HCT116 (cell line): Measurements from ENCODE around the gene MED19. TPM values are rescaled to one million over a fixed set of nuclear protein-coding genes. Genes with fewer than 3 reads are reported as not detected.

ENCODE experiments used
- ATAC-seq: fragments of 200-7000 bp; cut with Tn5 transposase; 2 replicates; pipeline ENCODE4 v1.9.1; 2020; ENCODE audit warnings: mild to moderate bottlenecking, moderate library complexity
- BruUV-seq: library from RNA; stranded (reverse); fragments of 400-500 nt; replicated peaks from 2 replicates; lab custom pipeline; 2021; lab: Mats Ljungman, UMichigan
- CTCF ChIA-PET: fragments of 300-600 bp; sonication (Branson Sonifier 250); formaldehyde crosslinking; loops from one replicate; lab custom pipeline; 2021; ENCODE audit warnings: antibody characterized with exemption; lab: Charles Lee
- POLR2A ChIA-PET: fragments of 300-600, 350-600 bp; sonication (Branson Sonifier 250); formaldehyde crosslinking; loops from one replicate; lab custom pipeline; 2021; ENCODE audit warnings: antibody characterized with exemption; lab: Charles Lee
- RAD21 ChIA-PET, 2 experiments: fragments of 300-600 bp; sonication (Branson Sonifier 250); formaldehyde crosslinking; loops; one replicate each; lab custom pipeline; 2023; ENCODE audit warnings: low total read pairs in 2 of 2; ENCODE audit not compliant: uncharacterized antibody in 2 of 2, unreplicated experiment in 2 of 2, low non-redundant PET in 1 of 2; lab: Charles Lee
- DNase-seq: peaks from one replicate; pipeline ENCODE4 v3.0.0-alpha.2; 2010; ENCODE audit warnings: low read depth, low spot score
- H2AFZ ChIP-seq: fragments of 200-600 bp; shearing (Covaris generic), sonication (generic); 2 replicates; pipeline ENCODE4 v1.6.1; 2017; ENCODE audit warnings: low read depth, mixed run types, mixed read lengths, antibody characterized with exemption, low read length; ENCODE audit not compliant: poor library complexity, severe bottlenecking
- H3K27ac ChIP-seq: 2 replicates; pipeline ENCODE4 v1.5.1; 2012; ENCODE audit warnings: low read depth, low read length
- H3K27me3 ChIP-seq: fragments of 200-600 bp; sonication (generic); 2 replicates; pipeline ENCODE4 v1.6.1; 2016; ENCODE audit warnings: mixed run types, low read length, mixed read lengths; ENCODE audit not compliant: insufficient read depth
- H3K36me3 ChIP-seq, 2 experiments: fragments of 200-500 bp in 1 of 2; fragments of 200-600 bp in 1 of 2; sonication (Bioruptor generic) in 1 of 2; sonication (generic) in 1 of 2; 2 replicates each; pipeline versions ENCODE4 v1.5.1 to v1.6.1; 2014 to 2016; ENCODE audit warnings: low read length in 2 of 2, inconsistent platforms in 1 of 2, mixed read lengths in 1 of 2, mixed run types in 1 of 2; ENCODE audit not compliant: insufficient read depth in 2 of 2, control insufficient read depth in 1 of 2
- H3K4me1 ChIP-seq, 2 experiments: fragments of 200-600 bp in 1 of 2; sonication (generic) in 1 of 2; 2 replicates each; pipeline versions ENCODE4 v1.5.1 to v1.6.1; 2012 to 2017; ENCODE audit warnings: low read length in 2 of 2, inconsistent platforms in 1 of 2, mild to moderate bottlenecking in 1 of 2, mixed read lengths in 1 of 2, mixed run types in 1 of 2, moderate library complexity in 1 of 2; ENCODE audit not compliant: insufficient read depth in 2 of 2, control insufficient read depth in 1 of 2
- H3K4me2 ChIP-seq: fragments of 200-600 bp; sonication (generic); 2 replicates; pipeline ENCODE4 v1.6.1; 2017; ENCODE audit warnings: mixed run types, low read length, mixed read lengths
- H3K4me3 ChIP-seq, 2 experiments: fragments of 200-600 bp in 1 of 2; sonication (generic) in 1 of 2; replicated peaks in 1 of 2; 2 replicates each; pipeline ENCODE4 v1.5.1; 2011 to 2016; ENCODE audit warnings: low read length in 2 of 2, control low read depth in 1 of 2, low read depth in 1 of 2, mild to moderate bottlenecking in 1 of 2, mixed read lengths in 1 of 2, mixed run types in 1 of 2
- H3K79me2 ChIP-seq: fragments of 200-600 bp; sonication (generic); 2 replicates; pipeline ENCODE4 v1.6.1; 2017; ENCODE audit warnings: mild to moderate bottlenecking, mixed run types, low read length, moderate library complexity, mixed read lengths; ENCODE audit not compliant: insufficient read depth
- H3K9ac ChIP-seq: fragments of 200-600 bp; sonication (generic); 2 replicates; pipeline ENCODE4 v1.6.1; 2016; ENCODE audit warnings: low read length, mixed read lengths
- H3K9me2 ChIP-seq: fragments of 200-600 bp; sonication (generic), shearing (Covaris generic); 2 replicates; pipeline ENCODE4 v1.6.1; 2017; ENCODE audit warnings: mixed run types, mild to moderate bottlenecking, moderate library complexity; ENCODE audit not compliant: insufficient read depth
- H3K9me3 ChIP-seq, 2 experiments: fragments of 200-500 bp in 1 of 2; fragments of 200-600 bp in 1 of 2; sonication (Bioruptor generic) in 1 of 2; sonication (generic) in 1 of 2; 2 replicates each; pipeline ENCODE4 v1.6.1; 2014 to 2017; ENCODE audit warnings: low read length in 2 of 2, mixed read lengths in 2 of 2, inconsistent platforms in 1 of 2, low read depth in 1 of 2, mild to moderate bottlenecking in 1 of 2, mixed run types in 1 of 2, moderate library complexity in 1 of 2; ENCODE audit not compliant: control insufficient read depth in 1 of 2, insufficient read depth in 1 of 2
- H4K20me1 ChIP-seq: fragments of 200-600 bp; sonication (generic), shearing (Covaris generic); 2 replicates; pipeline ENCODE4 v1.6.1; 2017; ENCODE audit warnings: mixed run types, mild to moderate bottlenecking, moderate library complexity; ENCODE audit not compliant: insufficient read depth
- CBX3 ChIP-seq: IDR thresholded peaks from 2 replicates; pipeline ENCODE4 v1.6.1; 2012; ENCODE audit warnings: low read depth
- CEBPB ChIP-seq: IDR thresholded peaks from 2 replicates; pipeline ENCODE4 v1.6.1; 2012; ENCODE audit warnings: low read depth
- EGR1 ChIP-seq: IDR thresholded peaks from 2 replicates; pipeline ENCODE4 v1.6.1; 2012; ENCODE audit warnings: low read depth
- EZH2 ChIP-seq: fragments of 200-600 bp; sonication (generic); IDR thresholded peaks from 2 replicates; pipeline ENCODE4 v1.6.1; 2017; ENCODE audit warnings: antibody characterized with exemption, mixed run types
- EZH2phosphoT487 ChIP-seq: fragments of 200-600 bp; IDR thresholded peaks from 2 replicates; pipeline ENCODE4 v1.6.1; 2018; ENCODE audit warnings: antibody characterized with exemption, borderline replicate concordance
- FOSL1 ChIP-seq: IDR thresholded peaks from 2 replicates; pipeline ENCODE4 v1.6.1; 2012; ENCODE audit warnings: low read depth
- JUND ChIP-seq: IDR thresholded peaks from 2 replicates; pipeline ENCODE4 v1.6.1; 2012
- POLR2A ChIP-seq: IDR thresholded peaks from 2 replicates; pipeline ENCODE4 v1.7.0; 2011; ENCODE audit warnings: borderline replicate concordance; ENCODE audit not compliant: insufficient read depth, insufficient read length; ENCODE audit errors: extremely low read depth
- POLR2AphosphoS5 ChIP-seq: IDR thresholded peaks from 2 replicates; pipeline ENCODE4 v1.6.1; 2011; ENCODE audit warnings: mild to moderate bottlenecking, low read depth, low read length, moderate library complexity
- RAD21 ChIP-seq: IDR thresholded peaks from 2 replicates; pipeline ENCODE4 v1.6.1; 2012; ENCODE audit warnings: low read depth, mild to moderate bottlenecking
- SIN3A ChIP-seq: IDR thresholded peaks from 2 replicates; pipeline ENCODE4 v1.6.1; 2012; ENCODE audit warnings: low read depth
- SP1 ChIP-seq: IDR thresholded peaks from 2 replicates; pipeline ENCODE4 v1.6.1; 2012; ENCODE audit warnings: low read depth
- SRF ChIP-seq: IDR thresholded peaks from 2 replicates; pipeline ENCODE4 v1.6.1; 2012; ENCODE audit warnings: low read depth
- TCF7L2 ChIP-seq: IDR thresholded peaks from 2 replicates; pipeline ENCODE4 v1.7.0; 2011; ENCODE audit warnings: borderline replicate concordance, inconsistent platforms; ENCODE audit not compliant: insufficient read depth, insufficient read length; ENCODE audit errors: extremely low read depth
- YY1 ChIP-seq: IDR thresholded peaks from 2 replicates; pipeline ENCODE4 v1.6.1; 2011; ENCODE audit warnings: low read length, low read depth, moderate library complexity, mild to moderate bottlenecking; ENCODE audit not compliant: insufficient replicate concordance; ENCODE audit errors: extremely low read depth
- ZFX ChIP-seq: fragments of 450-650 bp; IDR thresholded peaks from 2 replicates; pipeline ENCODE4 v1.6.1; 2017
- ZNF274 ChIP-seq: fragments of 200-500 bp; sonication (Bioruptor generic); IDR thresholded peaks from 2 replicates; pipeline ENCODE4 v1.6.1; 2014; ENCODE audit warnings: mild to moderate bottlenecking, low read depth, low read length, inconsistent platforms
- intact Hi-C: fragments of 100-400 bp; cut with micrococcal nuclease; formaldehyde crosslinking; loops from 2 replicates; pipeline ENCODE4 v1.10.0; 2022
- total RNA-seq: library from RNA; stranded (reverse); gene quantifications from one replicate; pipeline ENCODE4 v1.2.1, GENCODE V29; 2021; ENCODE audit not compliant: unreplicated experiment
- TF ChIP-seq, protein P1 (sequence below): IDR thresholded peaks from 2 replicates; pipeline ENCODE4 v1.6.1; 2012; ENCODE audit warnings: low read depth
- TF ChIP-seq, protein P2 (sequence below): IDR thresholded peaks from 2 replicates; pipeline ENCODE4 v1.6.1; 2012
- TF ChIP-seq, protein P3 (sequence below): IDR thresholded peaks from 2 replicates; pipeline ENCODE4 v1.6.1; 2011; ENCODE audit warnings: mild to moderate bottlenecking, low read length, moderate library complexity; ENCODE audit not compliant: insufficient replicate concordance; ENCODE audit errors: extremely low read depth

The MED19 gene
- total RNA-seq, 1 experiment from 2014 or later: 18.0 TPM

DNA sequence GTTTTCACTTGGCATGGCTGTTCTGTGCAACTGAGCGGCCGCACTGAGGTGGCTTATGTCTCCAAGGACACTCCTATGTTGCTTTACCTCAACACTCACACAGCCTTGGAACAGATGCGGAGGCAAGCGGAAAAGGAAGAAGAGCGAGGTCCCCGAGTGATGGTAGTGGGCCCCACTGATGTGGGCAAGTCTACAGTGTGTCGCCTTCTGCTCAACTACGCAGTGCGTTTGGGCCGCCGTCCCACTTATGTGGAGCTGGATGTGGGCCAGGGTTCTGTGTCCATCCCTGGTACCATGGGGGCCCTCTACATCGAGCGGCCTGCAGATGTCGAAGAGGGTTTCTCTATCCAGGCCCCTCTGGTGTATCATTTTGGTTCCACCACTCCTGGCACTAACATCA, 52.3 kb downstream of the MED19 start:
- no TSS peak for BruUV-seq
- Histone ChIP-seq H3K27me3 (no peaks in the 10 kb centered on the region), H3K9ac (no peak overlapping the region), H3K4me1 (peaks cover 7 to 11% of the 10 kb centered on the region in 2 experiments; a peak in 3 of 4 replicates), H3K9me3 (no peaks in the 10 kb centered on the region), H4K20me1 (no peaks in the 10 kb centered on the region), H2AFZ (no peak overlapping the region), H3K9me2 (no peaks in the 10 kb centered on the region), H3K4me2 (no peak overlapping the region), H3K36me3 (peaks cover 11 to 18% of the 10 kb centered on the region in 2 experiments; a peak in 3 of 4 replicates)
- intact Hi-C loops: loop anchor here (5.0 to 10.0 kb wide), 2 partner anchors 628 to 1895 kb away; no protein-coding TSS in a partner anchor
- CTCF ChIA-PET: no interaction called here
- POLR2A ChIA-PET: no interaction called here
- no peak for TF ChIP-seq SP1
- no peak for TF ChIP-seq EGR1
- TF ChIP-seq POLR2AphosphoS5: no peak
- no peak for TF ChIP-seq FOSL1
- no peak for TF ChIP-seq EZH2
- no peak for TF ChIP-seq CBX3
- TF ChIP-seq, protein P1, sequence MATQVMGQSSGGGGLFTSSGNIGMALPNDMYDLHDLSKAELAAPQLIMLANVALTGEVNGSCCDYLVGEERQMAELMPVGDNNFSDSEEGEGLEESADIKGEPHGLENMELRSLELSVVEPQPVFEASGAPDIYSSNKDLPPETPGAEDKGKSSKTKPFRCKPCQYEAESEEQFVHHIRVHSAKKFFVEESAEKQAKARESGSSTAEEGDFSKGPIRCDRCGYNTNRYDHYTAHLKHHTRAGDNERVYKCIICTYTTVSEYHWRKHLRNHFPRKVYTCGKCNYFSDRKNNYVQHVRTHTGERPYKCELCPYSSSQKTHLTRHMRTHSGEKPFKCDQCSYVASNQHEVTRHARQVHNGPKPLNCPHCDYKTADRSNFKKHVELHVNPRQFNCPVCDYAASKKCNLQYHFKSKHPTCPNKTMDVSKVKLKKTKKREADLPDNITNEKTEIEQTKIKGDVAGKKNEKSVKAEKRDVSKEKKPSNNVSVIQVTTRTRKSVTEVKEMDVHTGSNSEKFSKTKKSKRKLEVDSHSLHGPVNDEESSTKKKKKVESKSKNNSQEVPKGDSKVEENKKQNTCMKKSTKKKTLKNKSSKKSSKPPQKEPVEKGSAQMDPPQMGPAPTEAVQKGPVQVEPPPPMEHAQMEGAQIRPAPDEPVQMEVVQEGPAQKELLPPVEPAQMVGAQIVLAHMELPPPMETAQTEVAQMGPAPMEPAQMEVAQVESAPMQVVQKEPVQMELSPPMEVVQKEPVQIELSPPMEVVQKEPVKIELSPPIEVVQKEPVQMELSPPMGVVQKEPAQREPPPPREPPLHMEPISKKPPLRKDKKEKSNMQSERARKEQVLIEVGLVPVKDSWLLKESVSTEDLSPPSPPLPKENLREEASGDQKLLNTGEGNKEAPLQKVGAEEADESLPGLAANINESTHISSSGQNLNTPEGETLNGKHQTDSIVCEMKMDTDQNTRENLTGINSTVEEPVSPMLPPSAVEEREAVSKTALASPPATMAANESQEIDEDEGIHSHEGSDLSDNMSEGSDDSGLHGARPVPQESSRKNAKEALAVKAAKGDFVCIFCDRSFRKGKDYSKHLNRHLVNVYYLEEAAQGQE: no peak
- TF ChIP-seq, protein P2, sequence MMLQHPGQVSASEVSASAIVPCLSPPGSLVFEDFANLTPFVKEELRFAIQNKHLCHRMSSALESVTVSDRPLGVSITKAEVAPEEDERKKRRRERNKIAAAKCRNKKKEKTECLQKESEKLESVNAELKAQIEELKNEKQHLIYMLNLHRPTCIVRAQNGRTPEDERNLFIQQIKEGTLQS: no peak
- no peak for TF ChIP-seq CEBPB
- TF ChIP-seq SIN3A: no peak
- TF ChIP-seq, protein P3, sequence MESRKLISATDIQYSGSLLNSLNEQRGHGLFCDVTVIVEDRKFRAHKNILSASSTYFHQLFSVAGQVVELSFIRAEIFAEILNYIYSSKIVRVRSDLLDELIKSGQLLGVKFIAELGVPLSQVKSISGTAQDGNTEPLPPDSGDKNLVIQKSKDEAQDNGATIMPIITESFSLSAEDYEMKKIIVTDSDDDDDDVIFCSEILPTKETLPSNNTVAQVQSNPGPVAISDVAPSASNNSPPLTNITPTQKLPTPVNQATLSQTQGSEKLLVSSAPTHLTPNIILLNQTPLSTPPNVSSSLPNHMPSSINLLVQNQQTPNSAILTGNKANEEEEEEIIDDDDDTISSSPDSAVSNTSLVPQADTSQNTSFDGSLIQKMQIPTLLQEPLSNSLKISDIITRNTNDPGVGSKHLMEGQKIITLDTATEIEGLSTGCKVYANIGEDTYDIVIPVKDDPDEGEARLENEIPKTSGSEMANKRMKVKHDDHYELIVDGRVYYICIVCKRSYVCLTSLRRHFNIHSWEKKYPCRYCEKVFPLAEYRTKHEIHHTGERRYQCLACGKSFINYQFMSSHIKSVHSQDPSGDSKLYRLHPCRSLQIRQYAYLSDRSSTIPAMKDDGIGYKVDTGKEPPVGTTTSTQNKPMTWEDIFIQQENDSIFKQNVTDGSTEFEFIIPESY: no peak
- no peak for TF ChIP-seq TCF7L2
- no peak for TF ChIP-seq ZFX
- TF ChIP-seq YY1: no peak
- no peak for TF ChIP-seq SRF
- no peak for TF ChIP-seq POLR2A
- TF ChIP-seq ZNF274: no peak
- no peak for TF ChIP-seq RAD21
- TF ChIP-seq JUND: no peak
- no peak for TF ChIP-seq EZH2phosphoT487
- TF ChIP-seq, all 23 proteins: peak for 0
- Histone ChIP-seq H3K27ac (no peak overlapping the region), H3K4me3 (no peak overlapping the region), H3K79me2 (peaks cover 31% of the 10 kb centered on the region)
- no peak for DNase-seq
- RAD21 ChIA-PET: no interaction called here
- ATAC-seq: no peak
